DOHH2 (cell line): ENCODE results near the gene CUBN.

Experiments
- CTCF ChIP-seq: fragments of 200-600 bp; sonication (generic); IDR thresholded peaks from one replicate; pipeline ENCODE4 v1.5.1; 2014; ENCODE audit warnings: antibody characterized with exemption, mild to moderate bottlenecking, low read depth, low read length; ENCODE audit not compliant: poor library complexity, severe bottlenecking
- EZH2phosphoT487 ChIP-seq: fragments of 200-600 bp; sonication (generic); IDR thresholded peaks from 2 replicates; pipeline ENCODE4 v1.6.1; 2017; ENCODE audit warnings: borderline replicate concordance, mild to moderate bottlenecking, antibody characterized with exemption, low read length, moderate library complexity, mixed read lengths

- TF ChIP-seq CTCF, result no peak
- TF ChIP-seq EZH2phosphoT487, result no peak
Observed at GRCh38 chr10:17119845-17120244, 9.8 kb downstream of the CUBN start.
